SJCRH30 (cell line): Measurements from ENCODE around the gene BBS2. TPM values are rescaled to one million over a fixed set of nuclear protein-coding genes. Genes with fewer than 3 reads are reported as not detected.
"Not testable (repeated sequence)": the region's sequence is repeated elsewhere in the genome, so short reads cannot be mapped to it uniquely, and the experiment has no call there.

Experiments used
- DNase-seq, 2 experiments: peaks; one replicate each; pipeline ENCODE4 v3.0.0-alpha.2; 2015 to 2020
- H3K27ac ChIP-seq: fragments of 250-450 bp; sonication (Bioruptor Pico); 2 replicates; pipeline ENCODE4 v1.5.1; 2020; ENCODE audit warnings: mild to moderate bottlenecking, moderate library complexity
- H3K27me3 ChIP-seq: fragments of 250-450 bp; sonication (Bioruptor Pico); 2 replicates; pipeline ENCODE4 v1.5.1; 2020; ENCODE audit warnings: mild to moderate bottlenecking, moderate library complexity
- H3K36me3 ChIP-seq: fragments of 250-450 bp; sonication (Bioruptor Pico); 2 replicates; pipeline ENCODE4 v1.5.1; 2020; ENCODE audit warnings: mild to moderate bottlenecking, moderate library complexity
- H3K4me1 ChIP-seq: fragments of 250-450 bp; sonication (Bioruptor Pico); 2 replicates; pipeline ENCODE4 v1.5.1; 2020; ENCODE audit warnings: mild to moderate bottlenecking, moderate library complexity
- H3K4me3 ChIP-seq: fragments of 250-450 bp; sonication (Bioruptor Pico); 2 replicates; pipeline ENCODE4 v1.5.1; 2020; ENCODE audit warnings: mild to moderate bottlenecking, moderate library complexity
- H3K9me3 ChIP-seq: fragments of 250-450 bp; sonication (Bioruptor Pico); replicated peaks from 2 replicates; pipeline ENCODE4 v1.5.1; 2020; ENCODE audit warnings: mild to moderate bottlenecking, moderate library complexity
- total RNA-seq: library from RNA; depleted of rRNA; stranded (reverse); fragments of >200 nt; shearing (Covaris generic); gene quantifications from 2 replicates; pipeline ENCODE4 v1.2.3, GENCODE V29; 2014

The BBS2 gene
- total RNA-seq, 1 experiment from 2014 or later: 11.7 TPM

DNA sequence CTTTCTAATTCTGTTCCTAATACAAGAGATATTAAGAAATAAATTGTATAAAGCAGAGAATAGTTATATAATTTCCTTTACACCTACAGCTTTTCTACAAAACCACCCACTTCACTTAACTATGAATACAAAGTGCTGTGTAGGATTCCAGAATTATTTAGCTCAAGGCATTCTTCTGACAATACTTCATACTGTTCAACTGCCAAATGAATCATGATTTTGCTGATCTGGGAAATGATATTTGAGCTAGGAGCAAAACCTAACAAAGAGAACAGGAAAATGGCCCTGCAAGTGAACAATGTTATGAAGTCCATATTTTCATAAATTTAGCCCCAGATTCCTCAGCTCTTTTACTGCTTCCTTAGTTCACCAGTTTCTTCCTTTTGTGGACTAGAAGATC is 12.9 kb downstream of the BBS2 start:
- Histone ChIP-seq H3K4me1 (no peaks in the 10 kb centered on the region), H3K27me3 (no peaks in the 10 kb centered on the region), H3K4me3 (no peak overlapping the region), H3K36me3 (no peaks in the 10 kb centered on the region; the same call in 1 of the 2 replicates), H3K27ac (no peak overlapping the region), H3K9me3 (no peaks in the 10 kb centered on the region)
- DNase-seq: no peak

DNA sequence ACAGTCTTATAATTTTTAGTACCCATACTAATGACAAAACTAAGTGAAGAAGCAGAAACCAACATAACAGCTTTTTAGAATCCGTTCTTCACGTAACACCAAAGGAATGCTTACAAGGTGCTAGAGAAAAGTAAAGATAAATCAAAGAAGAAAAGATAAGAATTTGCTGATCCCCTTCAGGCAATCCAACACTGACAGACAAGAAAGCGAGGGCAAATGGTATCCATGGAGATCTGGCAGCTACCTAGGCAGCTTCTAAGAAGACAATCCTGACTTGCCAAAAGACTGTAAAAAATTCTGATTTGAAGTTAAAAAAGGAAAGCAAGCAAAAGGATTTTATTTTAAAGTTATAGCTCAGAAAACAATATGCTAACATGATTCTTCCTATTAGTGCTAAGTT is 14.6 kb downstream of the BBS2 start:
- Histone ChIP-seq H3K4me1 (no peaks in the 10 kb centered on the region), H3K27ac (no peak overlapping the region), H3K27me3 (no peaks in the 10 kb centered on the region), H3K4me3 (no peak overlapping the region), H3K9me3 (no peaks in the 10 kb centered on the region), H3K36me3 (no peaks in the 10 kb centered on the region; the same call in 1 of the 2 replicates)
- DNase-seq: no peak

DNA sequence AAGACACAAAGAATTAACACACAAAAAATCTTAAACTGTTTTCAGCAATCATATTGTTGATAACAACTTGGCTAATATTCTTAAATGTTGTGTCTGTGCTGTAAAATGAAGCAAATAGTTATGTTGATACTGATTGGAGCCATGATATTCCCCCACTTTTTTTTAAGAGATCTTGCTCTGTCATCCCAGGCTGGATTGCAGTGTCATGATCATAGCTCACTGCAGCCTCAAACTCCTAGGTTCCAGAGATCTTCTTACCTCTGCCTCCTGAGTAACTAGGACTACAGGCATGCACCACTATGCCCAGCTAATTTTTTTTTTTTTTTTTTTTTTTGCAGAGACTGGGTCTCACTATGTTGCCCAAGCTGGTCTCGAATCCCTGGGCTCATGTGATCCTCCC is 26.0 kb downstream of the BBS2 start:
- H3K4me1 ChIP-seq: no peaks in the 10 kb centered on the region
- no peak for DNase-seq
- no peaks in the 10 kb centered on the region for H3K27me3 ChIP-seq
- no peak overlapping the region for H3K4me3 ChIP-seq
- H3K9me3 ChIP-seq: no peaks in the 10 kb centered on the region
- H3K27ac ChIP-seq: no peak overlapping the region
- H3K36me3 ChIP-seq: no peaks in the 10 kb centered on the region

DNA sequence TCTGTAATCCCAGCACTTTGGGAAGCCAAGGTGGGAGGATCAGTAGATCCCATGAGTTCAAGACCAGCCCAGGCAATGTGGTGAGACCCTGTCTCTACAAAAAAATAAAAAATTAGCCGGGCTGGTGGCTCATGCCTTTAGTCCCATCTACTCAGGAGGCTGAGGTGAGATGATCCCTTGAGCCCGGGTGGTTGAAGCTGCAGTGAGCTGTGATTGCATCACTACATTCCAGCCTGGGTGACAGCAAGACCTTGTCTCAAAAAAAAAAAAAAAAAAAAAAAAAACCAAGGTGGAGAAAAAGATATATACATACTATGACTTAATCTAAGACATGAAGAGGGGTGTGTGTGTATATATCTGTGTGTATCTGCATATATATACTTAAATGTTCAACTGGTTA is 26.7 kb downstream of the BBS2 start:
- H3K4me1 ChIP-seq: no peaks in the 10 kb centered on the region; the same call in 1 of the 2 replicates
- no peak for DNase-seq
- H3K27ac ChIP-seq: no peak overlapping the region
- H3K27me3 ChIP-seq: no peaks in the 10 kb centered on the region
- no peaks in the 10 kb centered on the region for H3K36me3 ChIP-seq
- H3K9me3 ChIP-seq: no peaks in the 10 kb centered on the region
- H3K4me3 ChIP-seq: no peak overlapping the region

DNA sequence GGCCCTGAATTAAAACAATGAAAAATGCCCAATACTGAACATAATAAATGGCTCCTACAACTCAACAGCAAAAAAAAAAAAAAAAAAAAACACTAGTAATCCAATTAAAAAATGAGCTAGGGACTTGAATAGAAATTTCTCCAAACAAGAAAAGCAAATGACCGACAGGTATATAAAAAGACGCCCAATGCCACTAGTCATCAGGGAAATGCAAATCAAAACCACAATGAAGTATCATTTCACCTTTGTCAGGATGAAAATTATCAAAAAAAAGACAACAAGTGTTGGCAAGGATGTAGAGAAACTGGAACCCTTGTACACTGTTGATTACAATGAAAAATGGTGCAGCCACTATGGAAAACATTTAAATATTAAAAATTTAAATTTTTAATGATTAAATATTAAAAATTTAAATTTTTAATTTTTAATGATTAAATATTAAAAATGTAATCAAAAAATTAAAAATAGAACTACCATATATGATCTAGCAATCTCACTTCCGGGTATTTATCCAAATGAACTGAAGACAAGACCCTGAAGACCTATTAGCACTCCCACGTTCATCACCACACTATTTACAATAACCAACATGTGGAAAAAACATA is 28.1 kb downstream of the BBS2 start:
- no peaks in the 10 kb centered on the region for H3K27me3 ChIP-seq
- no peaks in the 10 kb centered on the region for H3K9me3 ChIP-seq
- no peak for DNase-seq
- no peak overlapping the region for H3K27ac ChIP-seq
- H3K4me1 ChIP-seq: no peaks in the 10 kb centered on the region; the same call in 1 of the 2 replicates
- no peak overlapping the region for H3K4me3 ChIP-seq
- no peaks in the 10 kb centered on the region for H3K36me3 ChIP-seq

DNA sequence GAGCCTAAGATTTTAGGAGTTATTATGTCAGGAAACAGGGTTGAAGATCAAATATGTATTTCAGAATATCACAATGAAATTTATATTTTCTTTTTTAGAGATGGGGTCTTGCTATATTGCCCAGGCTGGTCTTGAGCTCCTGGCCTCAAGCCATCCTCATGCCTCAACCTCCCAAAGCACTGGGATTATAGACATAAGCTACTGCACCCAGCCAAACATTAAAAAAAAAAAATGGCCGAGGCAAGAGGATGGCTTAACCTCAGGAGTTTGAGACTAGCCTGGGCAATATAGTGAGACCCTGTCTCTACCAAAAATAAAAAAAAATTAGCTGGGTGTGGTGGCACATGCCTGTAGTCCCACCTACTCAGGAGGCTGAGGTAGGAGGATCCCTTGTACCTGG is 31.0 kb downstream of the BBS2 start:
- H3K4me3 ChIP-seq, H3K27ac ChIP-seq: not testable (repeated sequence)

DNA sequence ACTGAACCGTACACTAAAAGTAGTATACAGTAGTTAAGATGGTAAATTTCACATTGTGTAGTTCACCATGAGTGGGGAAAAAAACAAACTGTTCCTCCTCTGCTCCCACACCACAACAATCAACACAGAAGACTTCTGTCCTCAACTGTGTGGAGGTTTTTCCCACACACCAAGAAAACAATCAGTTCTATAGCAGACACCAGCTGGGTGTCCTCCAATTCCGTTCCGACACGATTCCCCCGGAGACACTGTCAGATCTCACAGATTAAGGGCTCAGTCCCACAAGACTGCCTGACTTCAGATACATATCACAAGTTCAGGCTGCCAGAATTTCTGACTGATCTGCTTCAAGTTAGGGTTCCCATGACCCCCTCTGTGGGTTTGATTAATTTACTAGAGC is 31.8 kb downstream of the BBS2 start:
- no peak overlapping the region for H3K4me3 ChIP-seq
- no peaks in the 10 kb centered on the region for H3K27me3 ChIP-seq
- no peak for DNase-seq
- no peaks in the 10 kb centered on the region; the same call in 1 of the 2 replicates for H3K4me1 ChIP-seq
- no peaks in the 10 kb centered on the region for H3K36me3 ChIP-seq
- H3K27ac ChIP-seq: no peak overlapping the region
- peaks cover 3% of the 10 kb centered on the region; the same call in 1 of the 2 replicates for H3K9me3 ChIP-seq

More for the DNA sequence above, 31.0 kb downstream of the BBS2 start:
- H3K27me3 ChIP-seq, H3K36me3 ChIP-seq, DNase-seq, H3K9me3 ChIP-seq, H3K4me1 ChIP-seq: not testable (repeated sequence)

DNA sequence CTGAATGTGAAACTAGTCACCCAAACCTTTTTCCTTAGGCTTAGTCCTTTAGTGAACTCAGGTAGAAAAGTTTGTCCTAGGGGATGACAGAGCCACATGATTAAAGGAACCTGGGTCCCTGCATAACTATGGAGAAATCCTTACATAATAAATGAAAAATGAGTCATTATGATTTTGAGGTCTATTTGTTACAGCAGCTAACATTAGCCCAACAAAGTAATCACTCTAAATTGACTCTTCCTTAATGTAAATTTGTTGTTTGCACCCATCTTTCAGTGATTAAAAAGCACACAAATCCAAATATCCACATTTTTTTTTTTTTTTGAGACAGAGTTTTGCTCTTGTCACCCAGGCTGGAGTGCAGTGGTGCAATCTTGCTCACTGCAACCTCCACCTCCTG is 36.4 kb downstream of the BBS2 start:
- H3K9me3 ChIP-seq: peaks cover 5% of the 10 kb centered on the region; the same call in 1 of the 2 replicates
- H3K36me3 ChIP-seq: peaks cover 11% of the 10 kb centered on the region
- no peaks in the 10 kb centered on the region for H3K27me3 ChIP-seq
- no peak for DNase-seq
- H3K4me1 ChIP-seq: no peaks in the 10 kb centered on the region; the same call in 1 of the 2 replicates
- no peak overlapping the region for H3K4me3 ChIP-seq
- H3K27ac ChIP-seq: no peak overlapping the region

DNA sequence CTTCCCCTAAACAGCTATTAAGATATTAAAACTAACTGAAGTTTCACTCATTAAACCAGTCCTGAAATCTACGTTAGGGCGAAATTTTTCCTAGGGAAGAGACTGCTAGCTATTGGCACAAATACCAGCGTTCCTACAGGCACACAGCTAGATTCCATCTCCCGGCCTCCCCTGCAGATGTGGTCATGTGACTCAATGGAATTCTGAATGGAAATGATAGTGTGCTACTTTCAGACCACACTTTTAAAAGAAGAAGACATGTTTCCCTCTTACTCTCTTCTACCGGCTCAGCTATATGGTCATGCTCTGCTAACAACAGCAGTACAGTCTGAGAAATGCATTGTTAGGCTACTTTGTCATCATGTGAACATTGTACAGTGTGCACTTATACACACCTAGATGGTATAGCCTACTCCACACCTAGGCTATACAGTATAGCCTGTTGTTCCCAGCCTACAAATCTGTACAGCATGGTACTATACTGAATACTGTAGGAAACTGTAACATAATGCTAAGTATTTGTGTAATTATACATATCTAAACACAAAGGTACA is 37.1 kb downstream of the BBS2 start:
- H3K27me3 ChIP-seq: no peaks in the 10 kb centered on the region
- no peak overlapping the region for H3K4me3 ChIP-seq
- H3K9me3 ChIP-seq: peaks cover 5% of the 10 kb centered on the region; the same call in 1 of the 2 replicates
- no peak overlapping the region for H3K27ac ChIP-seq
- no peaks in the 10 kb centered on the region for H3K4me1 ChIP-seq
- peaks cover 17% of the 10 kb centered on the region for H3K36me3 ChIP-seq
- no peak for DNase-seq

DNA sequence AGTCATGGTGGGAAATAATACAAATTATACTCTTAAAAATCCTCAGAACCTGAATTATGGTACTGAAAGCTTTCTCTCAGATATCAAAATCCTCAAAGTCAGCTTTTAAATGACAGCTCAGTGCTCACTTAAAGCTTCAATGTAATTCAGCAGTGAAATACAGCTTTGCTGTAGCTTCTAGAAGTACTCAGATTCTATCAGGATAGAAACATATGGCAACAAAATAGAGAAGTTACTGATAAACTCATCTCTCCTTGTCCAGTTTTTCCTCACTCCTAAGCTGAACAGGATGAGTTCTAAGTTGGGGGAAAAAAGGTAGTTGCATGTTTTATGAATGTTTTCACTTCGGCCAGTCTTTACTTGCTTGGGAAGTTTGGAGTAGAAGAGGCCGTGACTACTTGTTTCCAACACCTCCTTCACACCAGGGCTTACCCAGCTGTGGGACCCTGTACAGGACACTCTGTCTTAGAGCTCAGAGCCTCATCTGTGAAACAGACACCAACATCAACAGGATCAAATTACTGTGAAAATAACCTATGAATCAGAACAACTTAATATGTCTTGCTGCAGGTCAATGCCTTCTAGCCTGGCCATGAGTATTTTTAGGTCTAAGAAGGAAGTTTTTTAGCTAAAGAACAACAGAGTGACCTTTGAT is 38.2 kb downstream of the BBS2 start:
- DNase-seq: peak in 1 of 2 experiments; percentile 36
- Histone ChIP-seq H3K4me1 (no peaks in the 10 kb centered on the region), H3K27ac (no peak overlapping the region), H3K4me3 (no peak overlapping the region), H3K36me3 (peaks cover 27% of the 10 kb centered on the region), H3K27me3 (no peaks in the 10 kb centered on the region), H3K9me3 (peaks cover 5% of the 10 kb centered on the region; the same call in 1 of the 2 replicates)

DNA sequence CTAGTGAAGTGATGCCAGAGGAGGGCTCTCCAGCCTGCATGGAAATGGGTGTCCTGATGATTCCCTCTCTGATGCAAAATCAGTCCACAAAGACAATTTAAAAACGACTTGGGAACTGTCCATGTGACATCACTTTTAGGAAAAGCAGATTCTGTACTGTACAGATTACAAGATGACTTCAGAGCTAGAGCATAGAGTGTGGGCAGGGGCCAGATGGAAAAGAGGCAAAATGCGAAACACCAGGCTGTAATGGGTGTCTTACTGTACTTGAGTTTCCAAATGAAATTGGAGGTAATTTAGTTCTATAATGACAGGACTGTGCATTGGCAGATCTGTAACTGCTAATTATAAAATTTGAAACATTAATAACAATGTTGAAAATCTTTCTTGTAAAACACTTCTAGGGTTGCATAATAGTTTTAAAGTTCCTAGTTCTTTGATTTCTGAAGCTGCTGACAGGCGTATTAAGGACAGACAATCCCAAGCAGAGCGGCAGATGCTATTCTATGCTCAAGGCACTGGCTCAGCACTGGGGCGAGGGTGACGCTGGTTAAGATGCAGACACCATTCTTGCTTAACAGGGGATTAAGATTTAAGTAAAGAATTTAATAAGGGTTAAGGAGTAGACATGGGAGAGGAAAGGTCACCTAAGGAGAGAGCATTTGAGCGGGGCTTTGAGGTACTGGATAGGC is 38.9 kb downstream of the BBS2 start:
- Histone ChIP-seq H3K36me3 (peaks cover 34% of the 10 kb centered on the region), H3K27ac (no peak overlapping the region), H3K4me1 (no peaks in the 10 kb centered on the region), H3K27me3 (no peaks in the 10 kb centered on the region), H3K9me3 (peaks cover 5% of the 10 kb centered on the region; the same call in 1 of the 2 replicates), H3K4me3 (no peak overlapping the region)
- no peak for DNase-seq

DNA sequence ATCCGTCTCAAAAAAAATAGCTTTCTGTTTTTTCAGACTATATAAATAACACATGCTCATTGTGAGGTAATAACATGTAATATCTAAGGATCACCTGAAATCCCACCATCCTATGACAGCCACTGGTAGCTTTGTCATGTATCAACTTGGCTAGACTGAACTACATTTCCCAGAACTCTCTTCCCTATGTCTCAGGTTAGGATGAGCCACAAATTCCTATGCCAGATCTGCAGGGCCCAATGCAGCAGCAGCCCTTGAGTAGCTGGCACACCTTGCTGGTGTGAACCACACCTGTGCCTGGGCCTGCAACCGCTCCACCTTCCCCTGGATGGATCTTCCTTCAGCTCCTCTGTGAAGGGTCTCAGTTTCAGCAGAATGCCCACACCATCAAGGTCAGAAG is 40.4 kb downstream of the BBS2 start:
- no peak overlapping the region for H3K4me3 ChIP-seq
- H3K27ac ChIP-seq: no peak overlapping the region
- H3K9me3 ChIP-seq: peaks cover 5% of the 10 kb centered on the region; the same call in 1 of the 2 replicates
- peaks cover 47% of the 10 kb centered on the region for H3K36me3 ChIP-seq
- no peaks in the 10 kb centered on the region for H3K27me3 ChIP-seq
- no peaks in the 10 kb centered on the region for H3K4me1 ChIP-seq
- no peak for DNase-seq

DNA sequence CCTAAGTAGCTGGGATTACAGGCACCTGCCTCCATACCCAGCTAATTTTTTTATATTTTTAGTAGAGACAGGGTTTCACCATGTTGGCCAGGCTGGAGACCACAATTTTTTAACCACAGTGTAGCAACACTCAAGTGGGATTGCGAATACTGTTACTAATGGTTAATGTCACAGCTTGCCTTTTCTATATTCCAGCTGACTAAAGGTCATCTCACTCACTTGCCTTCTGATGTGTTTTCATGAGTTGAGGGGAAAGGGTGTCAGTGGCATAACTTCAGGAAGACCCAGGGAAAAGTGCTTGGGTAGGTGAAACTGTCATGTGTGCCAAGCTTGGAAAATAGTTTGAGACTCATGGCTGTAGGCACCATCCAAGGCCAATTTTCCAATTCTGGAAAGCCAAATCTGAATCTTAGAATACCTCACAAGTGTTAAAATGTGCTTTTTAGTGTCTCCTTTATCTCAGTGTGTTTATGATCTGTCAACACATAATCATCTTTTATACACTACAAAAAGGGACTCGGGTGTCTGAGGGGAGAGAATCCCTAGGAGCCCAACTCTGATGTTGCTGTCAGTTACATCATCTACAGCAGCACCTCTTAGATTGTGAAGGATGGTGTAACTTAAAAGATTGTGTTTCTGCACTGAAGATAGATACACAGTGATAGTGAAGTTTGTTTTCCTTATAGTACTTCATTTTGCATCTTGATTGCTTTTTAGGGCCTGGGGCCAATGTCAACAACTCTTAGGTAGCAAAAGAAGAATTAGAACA is 41.4 kb downstream of the BBS2 start:
- no peak overlapping the region for H3K4me3 ChIP-seq
- DNase-seq: no peak
- no peaks in the 10 kb centered on the region for H3K27me3 ChIP-seq
- peaks cover 57% of the 10 kb centered on the region for H3K36me3 ChIP-seq
- H3K27ac ChIP-seq: no peak overlapping the region
- H3K4me1 ChIP-seq: no peaks in the 10 kb centered on the region
- peaks cover 5% of the 10 kb centered on the region; the same call in 1 of the 2 replicates for H3K9me3 ChIP-seq

DNA sequence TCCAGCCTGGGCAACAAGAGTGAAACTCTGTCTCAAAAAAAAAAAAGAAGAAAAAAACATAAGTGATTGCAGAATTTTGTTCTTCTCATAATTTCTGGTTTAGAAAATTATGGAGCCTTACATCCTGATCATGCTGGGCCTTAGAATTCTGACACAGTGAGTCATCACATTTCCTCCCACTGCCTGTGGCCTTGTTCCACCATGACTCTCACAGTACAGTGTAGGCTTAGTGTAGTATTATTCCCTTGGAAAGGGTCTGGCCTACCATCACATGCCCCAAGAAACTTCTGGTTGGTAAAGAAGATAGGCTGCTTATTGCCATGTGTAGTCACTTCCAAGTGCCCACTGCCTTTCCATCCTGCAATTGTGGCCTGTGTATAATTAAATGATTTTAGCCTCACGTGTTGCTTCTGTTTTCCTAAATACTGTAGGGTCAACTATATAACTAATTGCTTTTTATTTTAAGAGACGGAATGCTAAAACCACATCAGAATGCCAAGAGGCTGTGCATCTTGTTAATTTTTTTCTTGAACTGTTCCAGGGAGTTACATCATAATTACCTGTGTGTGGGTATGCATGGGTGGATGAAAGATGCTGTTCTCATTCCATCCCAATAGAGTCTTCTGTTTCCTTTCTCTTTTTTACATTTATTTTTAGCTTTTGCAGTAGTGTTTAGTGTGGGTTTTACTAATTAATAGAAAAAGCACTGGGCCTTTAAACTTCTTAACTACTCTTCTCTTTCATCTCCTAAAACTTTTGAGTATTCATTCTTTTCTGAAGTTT is 42.5 kb downstream of the BBS2 start:
- H3K27me3 ChIP-seq: no peaks in the 10 kb centered on the region
- no peaks in the 10 kb centered on the region for H3K9me3 ChIP-seq
- peaks cover 66% of the 10 kb centered on the region for H3K36me3 ChIP-seq
- peak in 1 of 2 experiments; percentile 21 for DNase-seq
- H3K27ac ChIP-seq: no peak overlapping the region
- H3K4me1 ChIP-seq: no peaks in the 10 kb centered on the region
- no peak overlapping the region for H3K4me3 ChIP-seq
